Posterior cingulate gyrus (tissue), 11 donors: ENCODE results near the gene L3MBTL4.
"Not testable (repeated sequence)": the region's sequence is repeated elsewhere in the genome, so short reads cannot be mapped to it uniquely, and the experiment has no call there.

Experiments used
- DNase-seq, 10 donors: peaks; one replicate each; pipeline versions ENCODE4 v3.0.0 to v3.0.0-alpha.2; 2020 to 2021; ENCODE audit warnings: mixed read lengths in 3 of 10
- intact Hi-C: fragments of 100-400 bp; cut with DNase I; formaldehyde crosslinking; loops from one replicate; pipeline ENCODE4 v1.15.1; 2023

The L3MBTL4 gene

DNA sequence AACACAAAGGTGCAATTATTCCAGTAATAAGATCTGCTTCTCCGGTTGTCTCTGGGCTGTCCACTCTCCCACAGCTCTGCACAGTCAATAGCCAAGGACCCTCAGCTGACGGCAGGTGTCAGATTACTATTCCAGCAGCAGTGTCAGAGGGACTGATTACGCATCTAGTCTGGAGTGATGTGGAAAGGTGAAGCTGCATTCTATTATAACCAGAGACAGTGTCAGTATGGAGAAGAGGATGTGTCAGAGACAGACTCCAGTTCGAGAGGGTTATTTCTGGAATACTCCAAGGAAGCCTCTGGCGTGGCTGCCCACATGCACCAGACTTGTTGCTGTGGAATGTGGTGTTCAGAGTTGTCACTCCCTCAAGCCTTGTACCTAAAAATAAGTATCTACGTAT, 355.8 kb downstream of the L3MBTL4 start:
- intact Hi-C loops, result no loop called here
- DNase-seq, result peak in 2 of 10 donors; percentile 67 to 80

- no peak for DNase-seq
- intact Hi-C loops, result no loop called here
Observed at GRCh38 chr18:6057604-6058003, 357.1 kb downstream of the L3MBTL4 start.

GRCh38 chr18:6056171-6056910, 358.4 kb downstream of the L3MBTL4 start:
- intact Hi-C loops, result no loop called here
- peak in 1 of 10 donors; percentile 54 for DNase-seq

GRCh38 chr18:6055711-6056110, 359.0 kb downstream of the L3MBTL4 start:
- no peak for DNase-seq
- intact Hi-C loops, result no loop called here

GRCh38 chr18:6054256-6054842, 360.4 kb downstream of the L3MBTL4 start:
- DNase-seq, result peak in 1 of 10 donors; percentile 46
- intact Hi-C loops, result no loop called here

- no peak for DNase-seq
- intact Hi-C loops, result no loop called here
Observed at GRCh38 chr18:6052449-6052913, 362.2 kb downstream of the L3MBTL4 start.

DNA sequence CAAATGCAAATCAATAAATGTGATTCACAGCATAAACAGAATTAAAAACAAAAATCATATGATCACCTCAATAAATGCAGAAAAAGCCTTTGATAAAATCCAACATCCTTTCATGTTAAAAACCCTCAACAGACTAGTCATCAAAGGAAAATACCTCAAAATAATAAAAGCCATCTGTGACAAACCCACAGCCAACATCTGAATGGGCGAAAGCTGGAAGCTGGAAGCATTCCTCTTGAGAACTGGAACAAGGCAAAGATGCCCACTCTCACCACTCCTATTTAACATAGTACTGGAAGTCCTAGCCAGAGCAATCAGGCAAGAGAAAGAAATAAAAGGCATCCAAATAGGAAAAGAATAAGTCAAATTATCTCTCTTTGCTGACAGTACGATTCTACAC, 367.1 kb downstream of the L3MBTL4 start:
- DNase-seq, intact Hi-C loops: not testable (repeated sequence)

DNA sequence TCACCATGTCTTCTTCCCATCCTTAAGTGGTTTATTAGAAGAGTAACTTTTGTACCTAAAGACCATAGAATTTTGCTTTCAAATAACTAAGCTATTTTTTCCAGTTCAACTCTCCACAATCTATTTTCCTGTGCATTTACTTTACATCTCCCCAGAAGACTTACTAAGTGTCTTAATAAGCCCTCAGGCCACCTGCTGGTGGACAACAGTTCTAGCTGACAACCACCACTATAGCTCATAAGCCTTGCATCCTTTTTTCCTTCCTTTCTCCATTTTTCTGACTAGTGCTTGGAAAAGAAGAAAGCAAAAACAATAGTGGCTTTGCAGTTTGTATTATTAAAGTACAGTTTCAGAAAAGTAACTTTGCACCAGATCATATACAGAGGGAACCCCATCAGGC, 369.9 kb downstream of the L3MBTL4 start:
- intact Hi-C loops, result no loop called here

DNA sequence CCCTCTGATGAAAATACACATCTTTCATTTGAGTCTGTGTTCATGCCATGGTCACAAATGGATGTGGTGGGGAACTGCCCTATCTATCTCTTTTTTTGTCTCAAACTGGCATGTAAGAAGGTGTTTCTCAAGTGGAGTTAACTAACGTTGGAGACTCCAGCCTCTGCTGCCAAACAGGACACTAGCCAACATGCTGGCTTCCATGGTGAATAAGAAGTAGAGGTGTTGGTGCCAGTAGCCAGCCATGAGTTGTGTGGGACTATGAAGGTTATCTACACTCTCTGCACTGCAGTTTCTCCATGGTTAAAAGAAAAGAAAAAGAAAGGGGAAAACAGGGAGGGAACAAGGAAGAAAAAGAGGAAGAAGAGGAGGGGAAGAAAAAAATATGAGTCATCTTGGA, 370.4 kb downstream of the L3MBTL4 start:
- DNase-seq, result no peak
- intact Hi-C loops, result no loop called here

More for the DNA sequence above, 369.9 kb downstream of the L3MBTL4 start:
- DNase-seq, result no peak

DNA sequence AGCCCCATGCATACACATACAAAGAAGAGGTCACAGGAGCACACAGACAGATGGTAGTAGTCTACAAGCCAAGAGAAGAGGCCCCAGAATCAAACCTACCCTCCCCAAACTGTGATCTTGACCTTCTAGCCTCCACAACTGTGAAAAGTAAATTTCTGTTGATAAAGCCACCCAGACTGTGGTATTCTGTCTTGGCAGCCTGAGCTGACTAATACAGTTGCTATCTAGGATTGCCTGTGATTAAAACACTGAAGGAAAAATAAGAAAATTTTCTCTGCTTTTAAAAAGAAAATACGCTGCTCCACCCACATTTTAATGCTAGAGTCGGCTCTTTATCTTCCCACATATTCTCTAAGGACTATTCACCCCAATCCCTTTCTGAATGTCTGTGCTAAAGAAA, 375.7 kb downstream of the L3MBTL4 start:
- no peak for DNase-seq
- intact Hi-C loops, result no loop called here

- intact Hi-C loops, result no loop called here
Observed at GRCh38 chr18:6031442-6031841, 383.3 kb downstream of the L3MBTL4 start.

GRCh38 chr18:6031002-6031401, 383.7 kb downstream of the L3MBTL4 start:
- intact Hi-C loops, result no loop called here
- DNase-seq, result no peak

More at GRCh38 chr18:6031442-6031841, 383.3 kb downstream of the L3MBTL4 start:
- DNase-seq, result no peak

- intact Hi-C loops, result no loop called here
Observed at GRCh38 chr18:6024745-6025248, 389.9 kb downstream of the L3MBTL4 start.

DNA sequence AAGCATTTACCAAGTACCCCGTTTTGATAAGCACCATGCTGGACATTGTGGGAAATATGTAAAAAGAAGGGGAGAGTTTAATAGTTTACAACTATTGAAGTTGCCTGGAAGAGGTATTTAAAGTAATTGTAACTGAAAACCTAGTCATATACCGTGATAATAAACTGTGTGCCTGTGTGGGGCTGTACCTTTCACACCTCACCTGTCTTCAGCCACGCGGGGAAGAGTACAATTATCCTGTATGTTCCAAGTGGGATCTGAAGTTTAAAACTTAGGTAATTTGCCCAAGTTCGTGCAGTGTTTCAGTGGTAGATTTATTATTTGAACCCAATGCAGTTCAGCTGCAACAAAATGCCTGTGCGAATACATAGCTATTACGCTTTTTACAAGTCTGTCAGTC, 391.2 kb downstream of the L3MBTL4 start:
- intact Hi-C loops, result no loop called here
- DNase-seq, result no peak

More at GRCh38 chr18:6024745-6025248, 389.9 kb downstream of the L3MBTL4 start:
- DNase-seq, result no peak

DNA sequence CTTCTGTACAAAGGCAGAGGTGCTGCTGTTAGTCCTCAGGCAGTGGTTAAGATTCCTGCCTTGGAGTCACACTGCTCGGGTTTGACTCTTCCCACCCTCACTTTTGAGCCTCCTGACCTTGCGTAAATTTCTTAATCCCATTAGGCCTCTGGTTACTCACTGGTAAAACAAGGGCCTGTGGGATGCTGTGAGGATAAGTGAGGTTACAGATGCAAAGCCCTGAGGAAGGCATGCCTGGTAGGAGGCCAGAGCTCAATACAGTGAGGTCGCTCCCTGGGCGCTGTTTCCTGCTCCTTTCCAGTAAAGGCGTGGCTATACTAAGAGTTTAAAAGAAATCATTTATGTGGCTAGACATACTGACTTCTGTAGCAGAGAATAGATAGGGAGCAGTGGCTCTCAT, 391.9 kb downstream of the L3MBTL4 start:
- intact Hi-C loops, result no loop called here

GRCh38 chr18:6022074-6022444, 392.7 kb downstream of the L3MBTL4 start:
- no peak for DNase-seq
- intact Hi-C loops, result no loop called here

More for the DNA sequence above, 391.9 kb downstream of the L3MBTL4 start:
- DNase-seq, result no peak

DNA sequence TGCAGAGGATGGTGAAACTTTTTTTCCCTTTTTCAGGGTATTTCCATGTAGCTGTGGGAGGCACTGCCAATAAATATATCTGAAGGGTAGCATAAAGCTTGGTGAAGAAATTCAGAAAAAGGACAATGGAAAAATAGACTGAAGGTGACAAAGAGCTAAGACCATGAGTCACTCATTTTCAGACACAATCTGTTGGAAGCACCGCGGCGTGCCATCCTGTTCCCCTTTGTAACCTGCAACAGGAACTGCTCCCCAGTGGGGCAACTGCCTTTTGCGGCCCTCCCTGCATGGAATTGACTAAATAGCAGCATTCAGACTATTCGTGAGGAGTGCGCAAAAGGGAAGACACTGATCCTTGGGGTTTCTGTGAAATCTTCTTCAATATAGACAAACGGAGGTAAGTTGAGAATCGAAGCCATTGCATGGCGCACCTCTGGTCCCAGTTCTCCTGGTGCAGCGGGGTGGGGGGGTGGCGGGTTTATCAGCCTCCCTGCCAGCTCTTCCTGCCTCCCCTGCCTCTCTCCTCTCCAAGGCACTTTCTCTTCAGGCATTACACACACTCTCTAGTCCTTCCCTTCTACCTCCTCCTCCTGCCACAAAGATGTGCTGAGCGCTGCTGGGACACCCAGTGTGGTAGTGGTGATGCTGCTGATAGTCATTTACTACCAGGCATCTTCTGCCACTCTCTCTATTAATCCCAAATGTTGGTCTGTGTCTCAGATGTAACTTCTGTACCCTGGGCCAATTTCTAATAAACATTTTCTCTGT, 393.2 kb downstream of the L3MBTL4 start:
- DNase-seq, result no peak
- intact Hi-C loops, result no loop called here

DNA sequence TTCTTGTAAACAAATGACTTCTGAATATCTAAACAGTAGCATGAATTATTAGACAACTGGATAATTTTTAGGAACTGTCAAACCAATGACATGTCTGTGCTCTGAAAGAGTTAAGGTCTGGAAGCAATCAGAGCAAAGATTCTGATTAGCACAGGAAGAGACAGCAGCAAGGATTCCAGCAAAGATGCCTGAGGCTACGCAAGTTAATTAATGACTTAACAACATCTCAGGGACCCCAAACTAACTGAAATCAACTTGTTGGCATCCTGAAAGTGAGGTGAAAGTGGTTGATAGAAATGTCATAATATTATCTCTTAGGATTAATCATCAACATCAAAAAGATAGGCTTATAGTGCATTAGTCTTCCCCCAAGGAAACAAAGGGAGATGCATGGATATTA, 396.0 kb downstream of the L3MBTL4 start:
- no peak for DNase-seq
- intact Hi-C loops, result no loop called here

- peak in 1 of 10 donors; percentile 77 for DNase-seq
- intact Hi-C loops, result no loop called here
Observed at GRCh38 chr18:6017171-6017570, 397.5 kb downstream of the L3MBTL4 start.

- intact Hi-C loops, result no loop called here
- no peak for DNase-seq
Observed at GRCh38 chr18:6015364-6015763, 399.3 kb downstream of the L3MBTL4 start.

DNA sequence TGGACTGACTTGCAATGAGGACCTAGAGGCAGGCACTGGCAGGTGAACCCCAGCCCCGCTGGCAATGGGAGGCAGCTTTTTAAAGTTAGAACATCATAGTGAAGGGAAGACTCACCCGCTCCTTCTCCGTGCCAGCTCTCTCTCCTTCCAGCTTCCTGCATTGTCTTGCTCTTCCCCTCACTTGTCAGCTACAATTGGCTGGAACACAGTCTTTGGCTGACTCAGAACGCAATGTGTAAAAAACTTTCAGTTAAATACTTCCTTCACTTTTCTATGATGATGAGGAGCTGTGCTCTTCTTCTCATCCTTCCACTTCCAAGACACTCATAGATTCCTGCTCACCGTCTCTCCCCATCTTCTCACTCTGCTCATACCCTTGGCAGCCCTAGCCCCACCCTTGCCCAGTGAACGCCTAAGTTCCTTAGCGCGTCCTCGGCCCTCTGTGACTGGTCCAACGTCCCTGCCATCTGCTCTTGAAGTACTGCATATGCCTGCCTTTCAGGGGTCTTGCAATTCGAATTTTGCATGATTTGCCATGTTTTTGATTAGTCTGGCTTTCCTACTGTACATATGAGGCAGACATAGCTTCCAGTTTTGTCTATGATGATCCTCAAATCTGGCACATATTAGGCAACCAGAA, 401.4 kb downstream of the L3MBTL4 start:
- intact Hi-C loops, result no loop called here
- peak in 4 of 10 donors; percentile 19 to 79 (median 68) for DNase-seq
